Activated CD4-positive, CD25-positive, alpha-beta regulatory T cell treated with anti-CD3 and anti-CD28 coated beads, Interleukin-2, amount 50 U/mL, for 72 hours (primary cell): ENCODE results near the gene OR4A16.

Source experiments
- DNase-seq: peaks from one replicate; pipeline ENCODE4 v3.0.0; 2021

OR4A16 gene, protein sequence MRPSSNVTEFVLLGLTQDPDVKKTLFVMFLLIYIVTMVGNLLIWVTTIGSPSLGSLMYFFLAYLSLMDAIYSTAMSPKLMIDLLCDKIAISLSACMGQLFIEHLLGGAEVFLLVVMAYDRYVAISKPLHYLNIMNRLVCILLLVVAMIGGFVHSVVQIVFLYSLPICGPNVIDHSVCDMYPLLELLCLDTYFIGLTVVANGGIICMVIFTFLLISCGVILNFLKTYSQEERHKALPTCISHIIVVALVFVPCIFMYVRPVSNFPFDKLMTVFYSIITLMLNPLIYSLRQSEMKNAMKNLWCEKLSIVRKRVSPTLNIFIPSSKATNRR

GRCh38 chr11:55342901-55343300, at the start of gene OR4A16:
TSS of gene OR4A16 (plus strand) at chr11:55343201. CDS start at chr11:55343201, 0 bp downstream.
- DNase-seq: no peak

GRCh38 chr11:55324500-55324899, 18.5 kb upstream of the OR4A16 start:
- DNase-seq: no peak

DNA sequence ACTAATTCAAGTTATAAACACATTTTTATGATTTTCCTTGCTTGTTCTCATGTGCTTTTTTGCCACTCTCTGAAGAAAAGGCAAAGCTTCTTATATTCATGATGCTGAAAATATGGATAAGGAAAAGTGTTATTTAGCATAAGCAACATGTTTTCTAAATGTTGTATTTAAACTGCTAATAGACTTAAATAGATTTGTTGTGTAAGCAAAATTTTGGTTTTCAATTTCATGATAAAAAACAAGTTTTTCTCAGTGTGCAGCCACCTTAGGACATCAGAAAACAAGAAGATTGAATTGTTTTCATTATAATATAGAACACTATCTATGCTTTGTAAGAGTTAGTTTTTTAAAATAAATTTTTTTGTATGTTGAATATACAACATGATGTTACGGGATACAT, 2.3 kb downstream of the OR4A16 start:
- DNase-seq: no peak

DNA sequence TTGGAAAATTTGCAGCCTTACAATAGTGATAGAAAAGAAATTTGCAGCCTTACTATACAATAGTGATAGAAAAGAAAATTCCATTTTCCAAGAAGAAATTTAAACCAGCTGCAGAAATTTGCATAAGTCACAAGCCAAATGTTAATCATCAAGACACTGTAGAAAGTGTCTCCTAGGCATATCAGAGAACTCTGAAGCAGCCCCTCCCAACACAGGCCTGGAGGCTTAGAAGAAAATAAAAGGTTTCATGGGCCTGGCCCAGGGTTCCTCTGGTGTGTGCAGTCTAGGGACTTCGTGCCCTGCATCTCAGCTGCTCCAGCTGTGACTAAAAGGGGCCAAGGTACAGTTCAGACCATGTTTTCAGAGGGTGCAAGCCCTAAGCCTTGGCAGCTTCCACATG, 6.0 kb downstream of the OR4A16 start:
- DNase-seq: no peak

DNA sequence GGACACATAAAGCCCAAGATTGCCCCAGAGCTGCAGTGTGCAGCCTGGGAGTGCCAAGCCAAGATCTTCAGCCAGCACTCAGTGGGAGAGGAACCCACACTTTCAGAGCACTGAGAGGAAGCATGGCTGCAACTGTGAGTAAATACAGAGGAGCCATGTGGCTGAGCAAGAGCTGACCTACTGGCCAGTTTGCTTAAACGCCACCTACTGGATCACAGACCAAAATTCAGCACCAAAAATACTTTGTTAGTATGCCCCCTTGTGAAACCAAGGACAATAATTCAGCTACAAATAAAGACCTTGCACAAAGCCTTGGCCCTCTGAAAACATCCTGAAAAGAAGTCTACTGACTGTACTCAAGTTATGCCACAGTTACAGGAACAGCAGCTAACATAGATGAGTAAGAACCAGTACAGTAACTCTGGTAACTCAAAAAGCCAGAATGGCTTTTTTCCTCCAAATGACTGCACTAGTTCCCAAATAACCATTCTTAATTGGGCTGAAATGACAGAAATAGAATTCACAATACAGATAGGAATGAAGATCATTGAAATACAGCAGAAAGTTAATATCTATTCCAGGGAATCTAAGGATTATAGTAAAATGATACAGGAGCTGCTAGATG, 14.7 kb downstream of the OR4A16 start:
- no peak for DNase-seq

GRCh38 chr11:55367674-55368073, 24.7 kb downstream of the OR4A16 start, which contains the start of gene OR4A15:
TSS of gene OR4A15 (plus strand) at chr11:55367974. CDS start at chr11:55367974, 0 bp downstream.
- DNase-seq: no peak
